ENCODE measurements around the gene PDE3B.
"Not testable (repeated sequence)": the region's sequence is repeated elsewhere in the genome, so short reads cannot be mapped to it uniquely, and the experiment has no call there.

The PDE3B gene

DNA sequence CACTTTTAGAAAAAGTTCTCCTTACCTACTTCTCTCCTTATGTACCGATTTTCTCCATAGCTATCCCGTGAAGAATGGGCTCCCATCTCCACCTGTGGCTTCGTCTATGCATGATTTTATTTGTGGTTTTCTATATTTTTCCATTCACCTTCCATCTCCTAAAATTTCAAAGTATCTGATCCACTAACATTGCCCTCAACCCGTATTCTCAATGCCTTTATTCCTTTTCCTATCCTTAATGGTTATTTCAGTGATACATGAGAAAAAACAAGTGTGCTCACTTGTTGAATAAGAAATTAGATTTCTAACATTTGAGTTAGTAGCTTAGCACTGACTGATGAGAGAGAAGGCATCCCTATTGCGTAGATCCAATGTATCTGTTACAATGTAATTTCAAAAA, 231.6 kb downstream of the PDE3B start:
- in situ Hi-C loops (cut with MboI; ENCODE audit: low sequenced_read_pairs), result no loop called here

DNA sequence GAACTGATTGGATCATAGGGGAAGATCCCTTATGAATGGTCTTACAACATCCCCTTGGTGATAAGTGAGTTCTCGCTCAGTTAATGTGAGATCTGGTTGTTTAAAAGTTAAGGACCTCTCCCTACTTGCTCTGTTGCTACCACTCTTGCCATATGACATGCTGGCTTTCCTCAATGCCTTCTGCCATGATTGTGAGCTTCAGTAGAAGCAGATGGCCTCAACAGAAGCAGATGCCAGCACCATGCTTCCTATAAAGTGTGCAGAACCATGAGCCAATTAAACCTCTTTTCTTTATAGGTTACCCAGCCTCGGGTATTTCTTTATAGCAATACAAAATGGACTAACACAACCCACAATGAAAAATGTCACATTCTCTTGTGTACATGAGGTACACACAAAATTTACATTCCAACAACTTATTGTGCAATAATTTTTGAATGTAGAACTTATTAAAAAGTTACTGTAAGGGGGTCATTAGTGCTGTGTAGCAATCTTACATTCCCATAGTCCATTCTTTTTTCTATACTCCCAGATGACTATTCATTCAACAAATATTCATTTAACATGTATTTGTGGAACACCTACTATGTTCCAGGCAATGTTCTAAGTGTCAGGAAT, 238.1 kb downstream of the PDE3B start:
- in situ Hi-C loops (cut with MboI; ENCODE audit: low sequenced_read_pairs), result no loop called here

DNA sequence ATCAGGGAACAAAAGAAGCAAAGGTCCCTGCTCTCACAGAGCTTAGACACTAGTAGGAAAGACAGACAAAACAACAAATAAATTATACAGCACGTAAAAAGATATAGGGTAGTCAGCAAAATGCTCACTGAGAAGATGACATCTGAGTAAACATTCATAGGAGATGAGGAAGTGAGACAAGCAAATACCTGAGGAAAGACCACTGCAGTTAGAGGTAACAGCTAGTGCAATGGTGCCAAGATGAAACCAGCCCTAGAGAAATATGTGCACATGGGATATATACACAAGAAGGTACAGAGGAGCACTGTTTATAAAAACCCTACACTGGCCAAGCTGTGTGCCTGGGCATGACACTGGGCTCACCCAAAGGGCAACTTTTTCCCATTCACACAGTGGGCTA, 238.6 kb downstream of the PDE3B start:
- in situ Hi-C loops (cut with MboI; ENCODE audit: low sequenced_read_pairs), result no loop called here

DNA sequence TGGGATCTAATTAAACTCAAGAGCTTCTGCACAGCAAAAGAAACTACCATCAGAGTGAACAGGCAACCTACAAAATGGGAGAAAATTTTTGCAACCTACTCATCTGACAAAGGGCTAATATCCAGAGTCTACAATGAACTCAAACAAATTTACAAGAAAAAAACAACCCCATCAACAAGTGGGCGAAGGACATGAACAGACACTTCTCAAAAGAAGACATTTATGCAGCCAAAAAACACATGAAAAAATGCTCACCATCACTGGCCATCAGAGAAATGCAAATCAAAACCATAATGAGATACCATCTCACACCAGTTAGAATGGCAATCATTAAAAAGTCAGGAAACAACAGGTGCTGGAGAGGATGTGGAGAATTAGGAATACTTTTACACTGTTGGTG, 240.1 kb downstream of the PDE3B start:
- in situ Hi-C loops (cut with MboI; ENCODE audit: low sequenced_read_pairs), result not testable (repeated sequence)

DNA sequence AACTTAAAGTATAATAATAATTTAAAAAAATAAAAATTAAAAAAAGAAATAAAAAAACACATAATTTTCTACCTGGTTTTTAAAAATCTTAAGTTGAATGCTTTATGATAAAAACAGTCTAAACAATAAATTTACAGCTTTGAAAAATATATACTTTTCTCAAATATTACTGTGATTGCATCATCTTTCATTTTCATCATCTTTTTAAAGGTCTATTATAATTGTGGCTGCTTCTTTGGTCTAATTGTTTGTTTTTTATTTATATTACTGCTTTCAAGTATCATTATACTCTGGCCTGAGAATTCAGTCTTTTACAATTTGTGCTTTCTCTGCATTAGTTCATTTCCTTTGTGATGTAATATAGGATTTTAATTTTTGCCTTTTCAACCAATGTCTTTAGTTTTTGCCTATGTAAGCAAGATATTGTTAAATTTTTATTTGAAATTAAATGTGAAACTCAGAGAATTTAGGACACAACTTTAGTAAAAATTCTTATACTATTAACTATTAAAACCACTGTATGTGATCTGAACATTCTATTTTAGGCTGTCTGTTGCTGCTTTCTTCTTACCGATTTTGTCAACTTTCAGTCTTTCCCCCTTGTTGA, 241.2 kb downstream of the PDE3B start:
- in situ Hi-C loops (cut with MboI; ENCODE audit: low sequenced_read_pairs), result no loop called here

DNA sequence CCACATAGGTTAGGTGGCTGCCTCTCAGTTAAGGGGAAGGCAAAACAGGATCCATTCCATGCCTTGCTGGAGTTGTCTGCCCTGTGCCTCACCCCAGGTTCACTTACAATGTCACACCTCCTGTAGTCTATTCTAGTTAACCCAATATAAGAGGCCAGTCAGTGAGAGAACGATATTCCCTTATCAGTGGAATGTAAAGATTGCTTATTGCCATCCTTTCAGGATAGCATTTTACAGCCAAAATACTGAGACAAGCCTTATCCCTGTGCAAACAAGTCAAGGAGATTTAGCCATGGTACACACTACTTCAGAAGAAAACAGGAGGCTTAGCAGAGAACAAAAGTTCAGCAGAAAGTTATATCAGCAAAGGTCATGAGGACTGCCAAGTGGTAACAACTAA, 242.9 kb downstream of the PDE3B start:
- in situ Hi-C loops (cut with MboI; ENCODE audit: low sequenced_read_pairs), result no loop called here

DNA sequence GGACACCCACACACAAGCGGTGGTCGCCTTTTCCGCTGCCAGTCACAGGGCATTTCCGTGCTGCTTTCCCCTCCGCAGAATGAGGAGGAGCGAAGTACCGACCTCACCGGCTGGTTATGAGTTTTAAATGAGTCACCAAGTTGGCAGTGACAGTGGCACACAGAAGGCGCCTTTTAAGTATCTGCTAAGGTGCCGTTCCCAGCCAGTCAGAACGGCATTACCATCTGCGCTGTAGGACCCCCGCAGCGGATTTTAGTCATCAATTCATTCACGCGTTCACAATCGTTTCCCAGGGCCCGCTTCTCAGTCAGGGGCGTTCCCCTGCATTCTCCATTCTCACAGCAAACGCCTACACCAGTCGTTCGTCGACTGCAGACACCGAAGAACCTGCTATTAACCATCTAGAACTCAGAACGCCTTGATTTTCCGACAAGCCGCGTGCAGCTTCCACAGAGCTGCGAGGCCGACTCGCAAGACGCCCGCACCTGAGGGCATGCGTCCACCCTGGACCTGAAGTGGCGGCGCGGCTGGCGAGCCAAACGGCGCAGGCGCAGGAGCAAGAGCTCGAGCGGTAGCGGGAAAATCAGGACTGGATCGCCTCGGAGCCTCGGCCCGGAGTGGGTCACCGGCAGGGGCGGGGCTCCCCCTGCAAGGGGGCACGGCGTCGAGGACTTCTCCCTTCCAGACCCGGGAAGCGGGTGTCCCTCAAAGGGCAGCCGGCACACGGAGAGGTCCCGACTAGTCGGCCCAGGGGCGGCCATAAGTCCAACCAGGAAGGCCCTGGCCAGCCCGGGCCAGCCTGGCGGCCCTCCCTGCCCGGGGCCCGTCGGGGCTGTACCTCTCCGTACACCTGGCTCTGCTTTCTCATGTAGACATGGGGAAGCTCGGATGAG, 247.8 kb downstream of the PDE3B start:
- in situ Hi-C loops (cut with MboI; ENCODE audit: low sequenced_read_pairs), result no loop called here

DNA sequence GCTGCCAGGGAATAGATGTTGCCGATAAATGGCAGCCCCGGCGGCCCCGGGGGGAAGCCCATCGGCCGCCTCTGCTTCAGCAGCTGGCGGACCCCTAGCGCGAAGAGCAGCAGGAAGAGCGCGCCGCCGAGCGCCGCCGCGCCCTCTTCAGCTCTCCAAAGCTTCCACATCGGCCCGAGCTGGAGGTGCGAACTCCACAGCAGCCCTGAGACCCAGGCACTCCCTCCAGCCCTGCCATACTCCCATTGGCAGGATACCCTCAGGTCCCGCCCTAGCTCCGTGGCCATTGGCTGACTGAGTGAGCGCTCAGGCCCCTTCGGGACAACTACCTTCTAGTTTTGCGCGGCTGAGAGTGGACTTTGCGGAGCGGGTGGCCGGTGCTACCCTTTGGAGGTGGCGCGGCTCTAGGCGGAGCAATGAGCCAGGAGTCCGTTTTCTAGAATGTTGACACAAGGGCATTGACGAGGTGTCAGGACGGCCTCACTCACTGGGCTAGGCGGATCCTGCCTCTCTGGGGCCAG, 248.5 kb downstream of the PDE3B start, which contains the start of gene CYP2R1:
CYP2R1 (minus strand) TSS at position 196 of the 521 bp plus-strand sequence; CDS start at position 170, 26 bp downstream.
- in situ Hi-C loops (cut with MboI; ENCODE audit: low sequenced_read_pairs), result no loop called here

DNA sequence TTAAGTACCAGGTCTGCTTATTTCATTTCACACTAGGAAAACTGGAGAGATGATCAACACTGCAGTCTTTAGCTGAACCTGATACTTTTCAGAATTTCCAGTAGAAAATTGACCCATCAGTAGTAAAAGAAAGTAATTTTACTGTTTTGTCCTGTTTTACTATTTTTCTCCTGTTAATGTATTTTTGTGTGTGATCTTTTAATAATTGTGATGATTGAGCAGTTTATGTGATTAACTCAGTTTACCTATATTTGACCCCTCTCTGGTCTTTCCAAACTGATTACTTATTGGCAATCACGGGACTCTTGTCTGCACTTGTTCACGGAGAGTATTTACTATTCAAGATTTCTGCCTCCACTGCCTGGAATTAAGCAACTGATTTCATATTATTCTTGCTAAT, 249.0 kb downstream of the PDE3B start:
- in situ Hi-C loops (cut with MboI; ENCODE audit: low sequenced_read_pairs), result no loop called here

DNA sequence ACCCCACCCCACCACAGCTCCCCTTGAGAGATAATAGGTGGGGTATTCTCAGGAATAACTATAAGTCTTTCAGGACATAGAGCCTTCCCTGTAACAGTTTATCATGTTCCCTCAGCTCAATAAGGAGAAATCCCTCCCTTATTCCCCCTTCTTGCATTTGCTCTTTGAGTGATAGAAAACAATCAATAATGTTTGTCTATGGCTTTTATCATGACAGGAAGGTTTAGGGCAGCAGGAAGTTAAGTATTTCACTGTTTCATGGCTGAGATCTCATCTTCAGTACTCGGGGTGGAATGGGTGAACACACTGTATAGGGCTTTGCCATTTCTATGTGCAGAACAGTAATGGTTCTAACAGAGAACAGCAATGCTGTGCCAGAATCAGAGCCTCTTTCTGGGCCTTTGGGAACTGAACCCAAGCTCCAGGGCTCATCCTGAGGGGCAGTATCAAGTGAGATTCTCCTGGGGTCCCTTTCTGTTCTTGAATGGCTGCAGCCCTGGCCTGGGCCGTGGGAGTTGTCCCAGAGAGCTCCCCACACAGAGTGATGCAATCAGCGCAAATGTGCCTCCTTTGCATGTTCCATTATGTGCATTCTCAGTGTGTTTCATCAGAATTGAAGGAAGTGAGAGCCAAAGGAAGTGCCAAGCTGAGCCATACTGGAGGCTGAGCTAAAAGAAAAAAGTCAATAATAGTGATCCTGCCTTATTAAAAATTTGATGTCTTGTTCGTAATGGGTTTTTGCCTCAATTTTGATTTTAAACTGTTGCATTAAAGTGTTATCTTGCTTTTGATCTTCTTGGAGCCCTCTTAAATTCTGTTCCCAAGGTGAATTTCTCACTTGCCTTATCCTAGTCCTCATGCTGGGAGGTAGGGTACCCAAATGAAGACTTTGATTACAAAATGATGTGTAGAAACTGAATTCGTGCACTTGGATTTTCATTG, 251.3 kb downstream of the PDE3B start:
- in situ Hi-C loops (cut with MboI; ENCODE audit: low sequenced_read_pairs), result no loop called here

DNA sequence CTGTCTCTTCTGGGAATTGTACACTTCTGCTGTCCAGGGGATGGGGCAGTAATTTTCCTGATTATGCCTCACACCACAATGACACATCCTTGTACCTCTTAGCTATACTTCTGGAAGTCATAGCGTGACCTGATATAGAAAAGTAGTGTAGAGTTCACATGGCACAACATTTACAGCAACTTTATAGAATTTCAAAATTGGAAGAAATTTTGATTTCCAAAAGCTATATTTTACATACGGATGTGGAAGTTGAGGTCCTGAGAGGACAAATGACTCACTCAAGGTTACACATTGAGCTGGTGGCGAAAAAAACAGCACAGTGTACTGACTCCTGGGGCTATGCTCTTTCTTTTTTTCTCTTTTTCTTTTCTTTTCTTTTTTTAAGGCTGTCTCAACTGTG, 254.8 kb downstream of the PDE3B start:
- in situ Hi-C loops (cut with MboI; ENCODE audit: low sequenced_read_pairs), result no loop called here

DNA sequence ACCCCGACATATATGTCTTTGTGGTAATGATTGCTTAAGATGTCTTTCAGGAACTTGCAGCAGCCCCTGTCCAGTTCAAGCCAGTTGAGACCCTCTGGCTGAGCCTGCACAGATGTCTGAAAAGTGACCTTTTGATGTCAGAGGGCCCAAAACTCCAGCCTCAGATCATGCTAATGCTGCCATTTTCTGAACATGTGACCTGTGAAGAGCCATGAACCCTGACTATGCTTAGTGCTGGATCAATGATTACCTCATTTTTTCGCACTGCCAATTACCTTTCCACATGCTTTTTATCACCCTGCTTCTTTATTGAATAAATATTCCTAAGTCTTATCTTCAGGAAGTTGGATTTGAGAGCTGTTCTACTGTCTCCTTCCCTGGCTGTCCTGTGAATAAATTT, 255.3 kb downstream of the PDE3B start:
- in situ Hi-C loops (cut with MboI; ENCODE audit: low sequenced_read_pairs), result no loop called here

DNA sequence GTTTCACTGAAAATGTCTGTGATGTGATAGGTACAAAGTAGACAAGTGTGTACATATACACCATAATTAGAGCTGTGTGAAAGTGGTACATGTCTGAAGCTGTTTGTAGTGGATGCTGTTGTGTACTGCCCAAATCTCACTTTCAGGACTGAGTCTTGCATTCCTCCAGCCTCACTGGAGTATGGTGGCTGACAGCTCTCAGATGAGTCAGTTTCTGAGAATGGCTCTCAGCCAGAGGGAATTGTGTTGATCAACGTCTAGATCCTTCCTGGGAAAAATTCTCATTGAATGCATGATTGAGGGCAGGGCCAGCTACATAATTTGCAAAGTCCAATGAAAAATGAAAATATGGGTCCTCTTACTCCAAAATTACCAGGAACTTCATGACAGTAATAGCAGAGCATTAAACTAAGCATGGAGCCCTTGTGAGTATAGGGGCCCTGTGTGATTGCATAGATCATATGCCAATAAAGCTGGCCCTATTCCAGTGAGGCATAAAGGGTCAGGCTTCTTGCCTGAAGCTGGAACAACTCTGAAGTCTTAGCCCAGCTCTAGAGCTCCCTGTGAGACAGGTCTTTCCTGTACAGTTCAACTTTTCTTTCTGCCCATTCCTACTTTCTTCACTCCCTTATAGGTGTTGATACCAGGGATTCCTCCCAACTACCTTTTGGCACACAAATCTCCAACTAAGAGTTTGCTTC, 259.2 kb downstream of the PDE3B start:
- in situ Hi-C loops (cut with MboI; ENCODE audit: low sequenced_read_pairs), result no loop called here

DNA sequence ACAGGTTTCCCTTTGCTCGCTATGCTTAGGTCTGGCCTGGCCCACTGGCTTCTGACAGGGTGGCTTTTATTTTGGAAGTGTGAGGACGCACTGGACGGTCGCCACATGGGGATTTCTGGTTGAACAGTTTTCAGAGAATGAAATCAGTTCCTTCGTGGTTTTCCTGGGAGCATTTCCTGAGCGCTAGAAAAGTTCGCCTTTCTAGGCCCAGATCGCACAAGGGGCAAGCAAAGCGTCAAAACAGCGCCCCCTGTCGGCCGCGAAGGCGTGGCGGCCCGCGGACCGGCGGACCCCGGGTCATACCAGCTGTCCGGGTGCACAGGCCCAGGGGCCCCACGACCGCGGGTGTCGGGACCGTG, 261.1 kb downstream of the PDE3B start:
- in situ Hi-C loops (cut with MboI; ENCODE audit: low sequenced_read_pairs), result no loop called here

DNA sequence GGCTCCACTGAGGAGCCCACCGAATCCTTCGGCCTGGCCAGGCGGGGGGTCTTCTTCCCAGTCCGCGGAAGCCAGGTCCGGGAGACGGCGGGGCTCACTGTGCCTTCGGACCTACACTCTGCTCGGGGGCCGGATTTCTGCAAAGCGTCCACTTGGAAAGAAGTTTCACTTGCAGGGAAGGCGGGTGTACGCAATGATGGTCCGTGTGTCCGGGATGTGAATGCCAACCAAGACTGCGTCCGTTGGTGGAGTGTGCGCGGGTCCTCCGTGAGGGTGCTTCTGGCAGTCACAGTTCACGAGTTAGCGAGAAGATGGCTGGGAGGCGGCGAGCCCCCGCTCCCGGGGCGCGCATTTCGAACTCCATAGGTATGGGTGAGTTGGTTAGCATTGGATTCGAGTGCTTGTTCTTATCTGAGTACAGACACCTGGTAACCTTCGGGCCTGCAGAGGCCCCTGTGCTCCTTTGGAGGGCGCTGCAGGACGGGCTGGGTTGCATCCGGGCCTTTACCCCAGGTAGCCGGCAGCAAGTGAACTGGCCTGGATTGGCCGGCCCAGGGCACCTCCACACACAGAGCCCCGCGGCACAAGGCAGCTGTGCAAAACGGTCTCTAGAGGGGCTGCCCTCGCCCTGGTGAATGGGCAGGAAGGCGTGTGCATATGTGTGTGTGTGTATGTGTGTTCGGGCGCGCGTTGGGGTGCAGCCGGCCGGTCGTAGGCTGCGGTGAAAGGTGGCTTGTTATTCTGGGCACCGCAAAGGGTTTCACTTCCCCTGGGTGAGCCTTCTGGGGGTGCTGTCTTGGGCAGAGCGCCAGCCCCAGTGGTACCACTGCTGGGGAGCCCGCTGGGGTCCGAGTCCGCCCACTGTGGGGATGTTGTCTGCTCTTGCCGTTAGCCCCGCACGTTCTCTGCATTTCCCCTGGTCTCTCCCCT, 261.8 kb downstream of the PDE3B start:
- in situ Hi-C loops (cut with MboI; ENCODE audit: low sequenced_read_pairs), result no loop called here

DNA sequence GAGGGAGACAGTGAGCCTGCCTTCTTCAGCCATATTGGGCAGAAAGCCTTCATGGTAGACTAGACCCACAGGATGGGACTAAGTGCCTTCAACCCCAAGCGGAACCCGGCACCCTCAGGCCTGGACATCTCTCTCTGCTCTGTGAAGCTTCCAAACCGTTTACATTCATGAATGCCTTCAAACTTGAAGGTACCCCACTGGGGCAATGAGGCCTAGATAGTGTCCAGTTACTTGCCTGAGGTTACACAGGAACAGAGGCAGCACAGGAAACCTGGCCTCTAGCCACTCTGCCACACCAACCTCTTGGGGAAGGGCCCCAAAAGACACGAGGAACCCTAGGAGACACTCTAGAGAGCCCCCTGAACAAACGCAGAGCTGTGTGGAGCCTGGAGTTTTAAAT, 263.0 kb downstream of the PDE3B start:
- in situ Hi-C loops (cut with MboI; ENCODE audit: low sequenced_read_pairs), result no loop called here

DNA sequence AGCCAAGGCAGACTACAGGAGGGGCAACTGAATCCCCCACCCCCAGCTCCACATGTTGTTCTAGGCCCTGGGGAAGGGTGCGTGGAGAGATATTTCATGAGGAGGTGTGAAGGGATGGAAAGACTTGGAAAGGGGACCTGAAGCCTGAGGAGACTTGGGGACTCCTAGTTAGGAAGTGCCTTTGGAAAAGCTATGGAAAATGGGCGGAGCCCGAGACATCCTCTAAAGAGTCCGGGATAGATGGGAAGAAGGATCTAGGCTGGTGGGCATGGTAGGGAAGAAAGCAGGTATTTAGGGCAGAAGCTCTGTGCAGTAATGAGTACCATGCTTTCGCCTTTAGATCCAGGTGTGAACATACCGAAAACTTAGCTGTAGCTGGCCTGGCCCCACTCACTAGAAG, 263.4 kb downstream of the PDE3B start:
- in situ Hi-C loops (cut with MboI; ENCODE audit: low sequenced_read_pairs), result no loop called here

DNA sequence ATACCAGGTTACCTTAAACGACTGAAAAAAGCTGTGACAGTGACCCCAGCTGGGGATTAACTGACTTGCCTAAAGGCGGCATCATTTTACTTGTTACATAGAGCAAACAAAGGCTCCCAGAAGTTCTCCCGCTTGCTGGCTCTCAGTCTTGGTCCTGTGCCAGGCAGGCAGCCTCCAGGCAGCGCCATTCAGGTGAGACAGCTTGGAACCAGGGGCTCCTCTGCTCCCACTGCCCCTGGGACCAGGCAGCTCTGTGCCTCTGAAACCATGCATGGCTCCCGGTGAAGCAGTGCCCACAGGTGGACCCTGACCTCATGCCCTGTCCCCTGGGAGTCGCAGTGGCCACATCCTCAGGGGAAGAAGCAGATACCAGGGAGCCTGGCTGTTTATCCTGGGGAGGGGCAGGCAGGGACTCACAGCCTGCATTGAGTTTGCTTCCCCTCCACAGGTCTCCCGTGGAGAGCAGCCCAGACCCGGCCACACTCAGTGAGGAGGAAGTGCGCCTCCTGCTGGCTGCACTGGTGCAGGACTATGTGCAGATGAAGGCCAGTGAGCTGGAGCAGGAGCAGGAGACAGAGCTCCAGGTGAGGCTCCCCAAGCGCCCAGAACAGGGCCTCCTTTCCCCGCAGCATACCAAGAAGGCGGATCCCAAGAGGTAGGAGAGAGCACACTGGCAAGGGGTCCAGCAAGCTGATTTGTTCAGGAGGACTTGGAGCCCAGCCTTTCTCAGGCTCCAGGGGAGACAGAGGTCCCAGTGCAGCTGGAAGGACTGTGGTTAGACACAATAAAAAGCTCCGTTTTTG, 264.0 kb downstream of the PDE3B start:
- in situ Hi-C loops (cut with MboI; ENCODE audit: low sequenced_read_pairs), result no loop called here
